Activated gamma-delta T cell treated with anti-CD3 and anti-CD28 coated beads, Interleukin-2, amount 50 U/mL, for 16 hours (primary cell): ENCODE results near the gene MUC6.
"Not testable (repeated sequence)": the region's sequence is repeated elsewhere in the genome, so short reads cannot be mapped to it uniquely, and the experiment has no call there.

ENCODE experiments used
- DNase-seq: peaks from one replicate; pipeline ENCODE4 v3.0.0-alpha.2; 2020; ENCODE audit warnings: low read depth

MUC6 gene

DNA sequence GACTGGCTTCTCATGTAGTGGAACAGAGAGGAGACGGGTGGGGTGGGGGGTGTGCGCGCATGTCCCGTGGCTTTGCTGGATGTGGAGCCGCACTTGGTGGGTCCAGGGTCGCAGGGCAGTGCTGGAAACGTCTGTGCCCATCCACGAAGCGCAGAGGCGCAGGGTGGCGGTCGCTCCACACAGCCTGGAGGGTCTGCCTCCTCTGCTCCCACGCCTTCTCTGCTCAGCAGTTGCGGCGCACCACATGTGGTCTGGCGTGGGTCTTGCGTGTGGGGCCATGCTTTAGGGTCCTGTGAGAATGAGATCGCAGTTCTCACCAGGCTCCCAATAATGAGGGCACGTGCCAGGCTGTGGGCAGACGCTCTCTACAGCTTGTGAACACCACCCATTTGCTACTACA is 50.7 kb downstream of the MUC6 start:
- no peak for DNase-seq

DNA sequence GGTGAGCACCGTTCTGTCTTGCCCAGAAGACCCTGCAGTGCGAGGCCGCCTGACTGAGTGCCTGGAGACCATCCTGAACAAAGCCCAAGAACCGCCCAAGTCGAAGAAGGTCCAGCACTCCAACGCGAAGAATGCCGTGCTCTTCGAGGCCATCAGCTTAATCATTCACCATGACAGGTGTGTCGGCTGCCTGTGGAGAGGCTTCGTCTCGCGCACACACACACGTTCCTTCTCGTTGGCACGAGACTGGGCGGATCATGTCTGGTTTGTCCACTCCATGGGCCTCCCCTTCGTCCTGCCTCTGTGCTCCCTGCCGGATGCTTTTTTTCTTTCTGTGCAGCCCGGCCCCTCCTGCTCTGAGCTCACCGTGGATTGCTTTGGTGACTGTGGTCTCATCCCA is 51.1 kb downstream of the MUC6 start:
- DNase-seq = no peak

- DNase-seq = no peak
These were observed 52.0 kb downstream of the MUC6 start for GRCh38 chr11:984546-984945.

- DNase-seq = no peak
These were observed 54.8 kb downstream of the MUC6 start for GRCh38 chr11:981764-982163.

- no peak for DNase-seq
These were observed 55.8 kb downstream of the MUC6 start for GRCh38 chr11:980438-981357.

DNA sequence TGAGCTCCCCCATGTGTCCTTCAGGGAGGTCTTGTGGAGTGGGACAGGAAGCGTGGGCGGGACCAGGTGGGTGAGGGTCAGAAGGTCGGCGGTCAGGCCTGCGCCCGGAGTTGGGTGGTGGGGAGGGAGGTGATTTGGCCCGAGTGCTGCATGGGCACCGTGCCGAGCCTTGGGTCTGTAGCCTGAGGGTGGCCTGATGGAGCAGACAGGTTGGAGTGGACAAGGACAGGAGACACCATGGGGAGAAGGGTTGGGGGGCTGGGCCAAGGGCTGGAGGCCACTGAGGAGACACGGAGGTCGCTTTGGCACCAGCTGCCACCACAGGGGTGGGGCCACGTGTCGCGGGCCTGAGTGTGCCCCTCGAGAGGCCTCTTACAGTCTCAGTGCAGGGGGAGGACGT is 57.7 kb downstream of the MUC6 start:
- no peak for DNase-seq

DNA sequence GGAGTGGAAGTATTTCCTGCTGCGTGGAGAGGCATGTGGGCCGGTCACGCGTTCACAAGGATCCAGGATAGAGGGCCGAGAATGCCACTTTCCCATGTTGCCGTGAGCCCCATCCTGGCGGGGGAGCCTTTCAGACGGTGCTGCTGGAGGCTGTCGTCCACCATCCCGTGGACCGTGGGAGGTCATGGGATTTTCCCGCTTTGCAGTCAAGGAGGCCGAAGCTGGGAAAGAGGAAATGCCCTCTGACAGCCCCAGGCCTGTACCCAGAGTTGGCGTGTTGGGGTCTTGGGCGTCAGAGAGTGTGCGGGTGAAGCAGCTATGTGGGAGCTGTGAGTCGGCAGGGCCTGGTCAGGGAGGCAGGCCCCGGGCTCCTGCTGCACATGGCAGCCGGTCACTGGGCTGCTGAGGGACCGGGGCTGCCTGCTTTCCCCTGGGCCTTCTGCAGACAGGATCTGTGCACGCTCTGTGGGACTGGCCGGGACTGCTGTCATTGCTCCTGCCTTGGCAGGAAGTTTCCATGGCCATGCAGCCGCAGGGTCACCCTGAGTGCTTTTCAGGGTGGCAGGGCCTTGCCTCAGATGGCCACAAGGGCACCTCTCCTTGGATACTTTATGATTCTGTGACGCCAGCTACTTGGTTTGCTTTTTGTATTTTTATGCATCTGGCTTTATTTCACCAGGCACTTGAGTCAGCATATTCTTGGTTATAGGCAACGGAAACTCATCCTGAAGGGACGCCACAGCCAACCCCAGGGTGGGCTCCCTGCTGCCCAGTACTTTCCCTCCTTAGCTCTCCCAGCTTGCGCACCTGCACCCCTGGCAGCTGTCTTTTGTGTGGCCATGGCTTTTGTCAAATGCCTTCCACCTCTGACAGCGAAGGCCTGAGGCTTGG is 58.4 kb downstream of the MUC6 start:
- DNase-seq = no peak

DNA sequence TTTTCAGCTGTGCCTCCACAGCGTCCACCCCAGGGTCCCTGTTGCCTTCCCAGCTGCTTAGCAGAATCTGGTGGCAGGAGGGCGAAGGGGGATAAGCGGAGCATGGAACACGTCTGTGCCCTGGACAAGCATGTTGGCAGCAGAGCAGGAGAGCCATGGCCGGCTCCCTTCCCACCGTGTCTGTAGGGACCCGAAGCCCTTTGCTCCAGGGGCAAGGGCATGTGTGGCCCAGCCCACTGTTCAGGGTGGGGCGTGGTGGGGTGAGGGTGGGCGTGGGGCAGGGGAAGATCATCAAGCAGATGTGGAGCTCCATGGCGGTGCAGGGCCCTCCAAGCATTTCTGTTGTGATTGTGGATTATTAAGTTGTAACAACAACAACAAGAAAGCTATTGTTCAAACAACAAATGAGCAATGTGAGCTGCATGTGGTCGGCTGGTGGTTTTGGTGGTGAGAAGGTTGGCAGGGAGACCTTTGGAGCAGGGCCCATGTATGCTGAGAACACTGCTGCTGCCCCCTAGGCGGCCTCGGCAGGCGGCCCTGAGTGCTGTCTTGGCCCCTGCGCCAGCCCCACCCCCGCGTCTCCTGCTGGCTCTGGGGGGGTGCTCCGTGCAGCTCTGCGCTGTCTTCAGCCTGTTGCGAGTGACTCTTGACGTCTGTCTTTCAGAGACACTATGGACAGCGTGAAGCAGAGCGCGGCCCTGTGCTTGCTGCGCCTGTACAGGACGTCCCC is 59.9 kb downstream of the MUC6 start:
- no peak for DNase-seq

DNA sequence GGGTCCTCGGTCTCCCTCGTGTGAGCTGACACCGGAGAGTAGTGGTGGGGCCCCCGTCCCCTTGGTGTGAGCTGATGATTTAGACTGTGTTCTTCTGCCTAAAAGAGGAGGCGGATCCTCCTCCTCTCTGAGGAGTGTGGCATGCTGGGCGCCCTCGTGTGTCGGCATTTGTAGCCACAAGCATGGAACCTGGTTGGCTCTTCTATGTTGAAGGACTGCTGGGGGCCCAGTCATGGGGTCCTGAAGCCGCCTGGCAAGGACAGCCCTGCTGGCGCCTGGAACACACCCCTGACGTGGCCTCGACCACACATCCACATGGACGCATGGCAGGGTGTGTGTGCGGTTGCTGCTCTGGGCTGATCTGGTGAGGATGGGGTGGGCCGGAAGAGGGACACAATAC is 60.7 kb downstream of the MUC6 start:
- no peak for DNase-seq

DNA sequence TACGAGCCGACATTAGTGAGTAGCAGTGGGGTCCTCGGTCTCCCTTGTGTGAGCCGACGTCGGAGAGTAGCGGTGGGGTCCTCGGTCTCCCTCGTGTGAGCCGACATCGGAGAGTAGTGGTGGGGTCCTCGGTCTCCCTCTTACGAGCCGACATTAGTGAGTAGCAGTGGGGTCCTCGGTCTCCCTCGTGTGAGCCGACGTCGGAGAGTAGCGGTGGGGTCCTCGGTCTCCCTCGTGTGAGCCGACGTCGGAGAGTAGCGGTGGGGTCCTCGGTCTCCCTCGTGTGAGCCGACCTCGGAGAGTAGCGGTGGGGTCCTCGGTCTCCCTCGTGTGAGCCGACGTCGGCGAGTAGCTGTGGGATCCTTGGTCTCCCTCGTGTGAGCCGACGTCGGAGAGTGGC is 61.1 kb downstream of the MUC6 start:
- DNase-seq = not testable (repeated sequence)

DNA sequence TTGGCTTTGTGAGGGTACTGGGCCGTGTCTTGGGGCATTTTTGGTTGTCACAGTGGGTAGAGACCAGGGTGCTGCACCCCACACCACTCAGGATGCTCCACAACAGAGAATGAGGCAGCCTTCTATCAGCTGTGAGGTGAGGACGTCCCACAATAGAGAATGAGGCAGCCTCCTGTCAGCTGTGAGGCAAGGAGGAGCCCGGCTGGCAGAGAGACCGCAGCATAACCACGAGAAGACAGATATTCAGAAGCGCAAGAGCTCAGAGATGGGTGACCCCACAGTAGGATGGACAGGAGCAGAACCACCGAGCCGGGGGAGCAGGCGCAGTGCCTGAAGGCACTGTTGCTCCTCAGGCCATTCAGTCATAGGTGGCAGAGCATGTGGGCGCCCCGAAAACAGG is 63.3 kb downstream of the MUC6 start:
- no peak for DNase-seq

DNA sequence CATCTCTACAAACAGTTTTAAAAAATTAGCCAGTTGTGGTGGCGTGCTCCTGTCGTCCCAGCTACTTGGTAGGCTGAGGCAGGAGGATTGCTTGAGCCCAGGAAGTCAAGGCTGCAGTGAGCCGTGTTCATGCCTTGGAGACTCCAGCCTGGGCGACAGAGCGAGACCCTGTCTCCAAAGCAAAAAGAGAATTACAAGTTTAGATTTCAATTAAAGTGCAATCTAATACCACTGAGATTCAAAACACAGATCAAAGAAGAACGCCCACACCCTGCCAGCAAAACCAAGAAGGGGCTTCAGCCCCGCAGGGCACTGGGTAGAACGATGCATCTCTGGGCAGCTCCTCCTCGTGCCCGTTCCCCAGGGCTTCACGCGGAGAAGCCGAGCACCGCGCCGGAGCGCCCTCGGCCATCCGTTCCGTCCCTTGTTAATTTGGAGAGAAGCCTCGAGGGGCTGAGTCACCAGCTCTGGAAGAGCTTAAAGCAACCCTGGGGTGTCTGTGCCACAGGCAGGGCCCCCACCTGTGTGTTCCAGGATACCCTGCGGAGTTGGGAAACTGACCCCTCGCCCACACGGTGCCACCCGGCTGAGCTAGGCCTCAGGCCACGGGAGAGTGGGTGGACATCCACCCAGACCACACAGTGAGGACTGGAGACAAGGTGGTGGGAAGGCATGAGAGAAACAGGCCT is 63.9 kb downstream of the MUC6 start:
- no peak for DNase-seq

DNA sequence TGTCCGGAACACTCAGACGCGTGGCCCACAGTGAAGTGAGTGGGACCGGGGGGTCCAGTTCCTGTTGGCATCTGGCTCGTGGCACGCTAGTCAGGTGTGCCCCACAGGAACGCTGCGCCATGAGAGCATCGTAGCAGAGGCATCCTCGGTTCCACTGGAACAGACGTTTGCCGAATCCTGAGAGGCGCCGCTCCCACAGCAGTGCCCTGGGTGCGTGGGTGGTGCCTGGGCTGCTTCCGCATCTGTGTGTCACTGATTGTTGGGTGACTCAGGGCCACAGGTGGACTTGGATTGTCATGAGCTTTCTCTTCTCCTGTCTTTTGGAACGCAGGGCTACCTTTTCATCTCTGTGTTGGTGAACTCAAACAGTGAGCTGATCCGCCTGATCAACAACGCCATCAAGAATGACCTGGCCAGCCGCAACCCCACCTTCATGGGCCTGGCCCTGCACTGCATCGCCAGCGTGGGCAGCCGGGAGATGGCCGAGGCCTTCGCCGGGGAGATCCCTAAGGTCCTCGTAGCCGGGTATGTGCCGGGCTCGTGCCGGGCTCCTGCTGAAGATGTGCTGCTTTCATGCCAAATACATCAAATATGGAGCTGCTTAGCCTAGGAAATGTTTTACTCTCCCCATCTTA is 64.7 kb downstream of the MUC6 start:
- DNase-seq = no peak

- no peak for DNase-seq
These were observed 65.3 kb downstream of the MUC6 start for GRCh38 chr11:971092-971690.

DNA sequence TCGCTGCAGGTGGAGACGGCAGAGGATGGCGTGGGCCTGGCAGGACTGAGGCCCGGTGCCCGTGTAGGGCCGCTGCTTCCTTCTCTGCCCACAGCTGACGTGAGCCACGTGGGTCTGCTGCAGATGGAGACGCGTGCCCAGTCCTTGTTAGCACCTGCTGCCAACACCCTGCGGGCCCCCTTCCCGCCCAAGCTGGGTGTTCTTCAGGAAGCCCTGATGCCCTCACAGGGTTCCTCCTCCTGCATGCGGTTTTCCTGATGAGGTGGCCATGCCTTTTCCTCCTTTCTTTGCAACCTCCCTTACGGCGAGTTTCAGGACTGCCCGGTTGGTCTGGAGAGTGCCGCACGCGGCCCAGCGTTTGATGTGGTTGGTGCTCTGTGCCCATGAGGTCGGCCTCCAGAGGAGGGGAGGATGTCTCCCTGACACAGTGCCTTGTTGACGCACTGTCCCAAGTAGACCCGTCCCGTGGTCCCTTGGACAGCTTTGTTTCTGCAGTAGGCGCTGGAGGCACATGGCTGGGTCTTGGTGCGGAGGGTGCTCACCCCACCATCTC is 66.1 kb downstream of the MUC6 start:
- no peak for DNase-seq

DNA sequence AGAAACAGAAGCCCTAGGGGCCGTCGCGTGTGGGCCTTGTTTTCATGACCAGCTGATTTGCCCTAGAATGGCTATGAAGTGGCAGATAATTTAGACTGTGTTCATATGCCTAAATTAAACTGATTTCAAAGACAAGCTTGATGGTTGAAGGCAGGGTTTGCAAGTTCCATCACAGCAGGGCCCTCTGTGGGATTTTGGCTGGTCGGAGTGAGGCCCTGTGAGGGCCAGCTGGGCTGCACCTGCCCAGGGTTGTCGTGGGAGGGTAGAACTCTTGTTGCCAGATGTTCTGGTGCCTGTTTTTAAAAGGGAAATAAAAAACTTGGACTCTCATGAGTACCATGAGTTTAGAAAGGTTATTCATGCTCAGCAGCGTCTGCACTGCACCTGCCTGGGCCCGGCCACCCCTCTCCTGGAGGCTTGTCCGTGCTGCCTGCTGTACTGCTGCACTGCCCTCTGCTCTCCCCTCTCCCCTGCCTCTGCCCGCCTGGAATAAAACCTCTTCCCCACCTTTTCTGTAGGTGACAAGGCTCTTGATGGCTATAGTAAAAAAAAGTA is 66.8 kb downstream of the MUC6 start:
- no peak for DNase-seq

DNA sequence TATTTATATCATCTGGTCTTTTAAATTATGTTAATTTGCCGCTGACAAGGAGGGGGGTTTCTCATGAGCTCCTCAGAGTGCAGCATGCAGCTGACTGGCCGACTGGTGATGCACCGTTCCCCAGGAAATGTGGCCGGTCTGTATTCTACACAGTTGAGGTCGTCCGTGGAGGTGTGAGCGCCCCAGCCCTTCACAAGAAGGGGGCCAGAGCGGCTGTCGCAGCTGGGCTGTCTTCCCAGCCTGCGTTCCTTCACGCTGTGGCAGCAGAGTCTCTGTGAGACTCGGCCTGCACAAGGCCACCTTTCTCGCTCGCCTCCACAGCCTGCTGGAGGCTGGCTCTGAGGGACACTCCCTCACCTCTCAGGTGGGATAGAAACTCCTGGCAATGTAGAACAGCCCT is 67.7 kb downstream of the MUC6 start:
- no peak for DNase-seq

GRCh38 chr11:967995-968751 is 68.3 kb downstream of the MUC6 start:
- no peak for DNase-seq

- DNase-seq = no peak
These were observed 71.2 kb downstream of the MUC6 start for GRCh38 chr11:965206-965775.
